Body of pancreas (tissue), 4 donors: Measurements from ENCODE around the gene ABR. TPM values are rescaled to one million over a fixed set of nuclear protein-coding genes. Genes with fewer than 3 reads are reported as not detected.
"Not testable (repeated sequence)": the region's sequence is repeated elsewhere in the genome, so short reads cannot be mapped to it uniquely, and the experiment has no call there.

Experiments
- ATAC-seq: fragments of 150-250 bp; one replicate; pipeline ENCODE4 v1.9.1; 2016
- DNase-seq, 4 donors: peaks; one replicate each; pipeline ENCODE4 v3.0.0-alpha.2; 2019
- H3K27ac ChIP-seq, 4 donors: fragments of 200-600 bp; sonication (generic); 1 replicate in 3 of 4; 2 replicates in 1 of 4; pipeline versions ENCODE4 v1.5.1 to v1.6.1; 2016 to 2019; ENCODE audit warnings: mild to moderate bottlenecking in 1 of 4, mixed read lengths in 1 of 4, moderate library complexity in 1 of 4
- H3K27me3 ChIP-seq, 2 donors: fragments of 200-600 bp; sonication (generic); one replicate each; pipeline ENCODE4 v1.6.0; 2016; ENCODE audit warnings: mild to moderate bottlenecking in 1 of 2
- H3K36me3 ChIP-seq, 2 donors: fragments of 200-600 bp; sonication (generic); replicated peaks in 1 of 2; 2 replicates each; pipeline ENCODE4 v1.5.1; 2016; ENCODE audit warnings: low read depth in 2 of 2; ENCODE audit not compliant: insufficient read depth in 1 of 2
- H3K4me1 ChIP-seq: fragments of 200-600 bp; sonication (generic); one replicate; pipeline ENCODE4 v1.6.0; 2016
- H3K4me3 ChIP-seq, 2 donors: fragments of 200-600 bp; sonication (generic); 1 replicate in 1 of 2; 2 replicates in 1 of 2; pipeline ENCODE4 v1.5.1; 2016 to 2019
- H3K9me3 ChIP-seq, 3 donors: fragments of 200-600 bp; sonication (generic); 1 replicate in 2 of 3; 2 replicates in 1 of 3; pipeline ENCODE4 v1.5.1; 2016
- POLR2A ChIP-seq, 3 donors: fragments of 450-650 bp; IDR thresholded peaks; one replicate each; pipeline ENCODE4 v1.6.1; 2016; ENCODE audit warnings: antibody characterized with exemption in 3 of 3, mild to moderate bottlenecking in 2 of 3
- WGBS, 2 donors: methylation state at CpG; one replicate each; pipeline ENCODE4 v1.1.5; 2017; 5-methylcytosine and 5-hydroxymethylcytosine counted together
- intact Hi-C: fragments of 100-400 bp; cut with DNase I; formaldehyde crosslinking; loops from one replicate; pipeline ENCODE4 v1.15.1; 2023
- total RNA-seq, 2 donors: library from RNA; depleted of rRNA; stranded (reverse); fragments of >200 nt; gene quantifications; one replicate each; pipeline ENCODE4 v1.1.0, GENCODE V29; 2016
- TF ChIP-seq, protein P1 (sequence below), 7 experiments: fragments of 450-650 bp in 4 of 7; fragments of 200-600 bp in 3 of 7; sonication (generic) in 3 of 7; IDR thresholded peaks; one replicate each; pipeline ENCODE4 v1.5.1; 2016 to 2019; ENCODE audit warnings: antibody characterized with exemption in 7 of 7

The ABR gene
- total RNA-seq, 2 donors from 2014 or later = 32.4 to 46.8 TPM

DNA sequence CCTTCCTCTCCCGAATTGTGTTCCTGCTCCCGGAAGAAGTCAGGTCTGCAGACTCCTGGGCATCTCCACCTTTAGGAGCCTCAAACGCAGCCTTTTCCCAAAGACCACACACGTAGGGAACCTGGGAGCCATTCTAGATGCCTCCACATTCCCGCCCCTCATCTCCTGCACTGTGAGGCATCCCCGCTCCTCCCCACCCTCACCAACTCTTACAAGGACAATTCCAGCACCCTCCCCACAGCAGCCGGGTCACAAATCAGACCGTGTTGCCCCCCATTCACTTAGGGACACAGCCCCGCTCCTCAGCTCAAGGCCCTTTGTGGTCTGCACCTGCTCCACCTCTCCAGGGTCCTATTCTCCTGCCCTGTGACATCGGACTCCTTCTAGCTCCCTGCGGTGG lies 49.6 kb downstream of the ABR start:
- H3K4me3 ChIP-seq = no peak overlapping the region
- 60 to 64% methylated on average over 10 to 11 of the region's 11 CpGs for WGBS, 2 donors
- TF ChIP-seq, protein P1, sequence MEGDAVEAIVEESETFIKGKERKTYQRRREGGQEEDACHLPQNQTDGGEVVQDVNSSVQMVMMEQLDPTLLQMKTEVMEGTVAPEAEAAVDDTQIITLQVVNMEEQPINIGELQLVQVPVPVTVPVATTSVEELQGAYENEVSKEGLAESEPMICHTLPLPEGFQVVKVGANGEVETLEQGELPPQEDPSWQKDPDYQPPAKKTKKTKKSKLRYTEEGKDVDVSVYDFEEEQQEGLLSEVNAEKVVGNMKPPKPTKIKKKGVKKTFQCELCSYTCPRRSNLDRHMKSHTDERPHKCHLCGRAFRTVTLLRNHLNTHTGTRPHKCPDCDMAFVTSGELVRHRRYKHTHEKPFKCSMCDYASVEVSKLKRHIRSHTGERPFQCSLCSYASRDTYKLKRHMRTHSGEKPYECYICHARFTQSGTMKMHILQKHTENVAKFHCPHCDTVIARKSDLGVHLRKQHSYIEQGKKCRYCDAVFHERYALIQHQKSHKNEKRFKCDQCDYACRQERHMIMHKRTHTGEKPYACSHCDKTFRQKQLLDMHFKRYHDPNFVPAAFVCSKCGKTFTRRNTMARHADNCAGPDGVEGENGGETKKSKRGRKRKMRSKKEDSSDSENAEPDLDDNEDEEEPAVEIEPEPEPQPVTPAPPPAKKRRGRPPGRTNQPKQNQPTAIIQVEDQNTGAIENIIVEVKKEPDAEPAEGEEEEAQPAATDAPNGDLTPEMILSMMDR (IDR thresholded peaks at IDR 0.05) = no peak
- TF ChIP-seq POLR2A (IDR thresholded peaks at IDR 0.05) = no peak
- no peaks in the 10 kb centered on the region for H3K36me3 ChIP-seq
- H3K27ac ChIP-seq = no peak overlapping the region
- ATAC-seq (no peak), DNase-seq (no peak)
- no peaks in the 10 kb centered on the region for H3K4me1 ChIP-seq
- peaks cover 0 to 6% (median 0%) of the 10 kb centered on the region in 3 donors for H3K9me3 ChIP-seq
- intact Hi-C loops = no loop called here
- H3K27me3 ChIP-seq = no peaks in the 10 kb centered on the region

DNA sequence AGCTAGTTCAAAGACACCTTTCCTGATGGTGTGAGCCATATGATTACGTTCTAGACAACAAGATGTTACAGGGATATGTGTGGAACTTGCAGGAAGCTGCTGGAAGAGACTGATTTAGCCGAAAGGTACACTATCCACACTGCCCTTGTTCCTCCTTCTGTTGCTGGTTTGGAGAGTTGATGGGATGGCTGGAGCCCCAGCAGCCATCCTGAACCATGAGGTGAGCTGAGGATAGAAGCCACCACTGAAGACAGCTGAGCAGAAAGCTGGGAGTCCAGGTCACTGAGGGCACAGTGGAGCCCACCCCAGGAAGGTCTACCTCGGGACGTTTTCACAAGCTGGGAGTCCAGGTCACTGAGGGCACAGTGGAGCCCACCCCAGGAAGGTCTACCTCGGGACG lies 51.3 kb downstream of the ABR start:
- WGBS, 2 donors = 83 to 84% methylated on average over 4 to 6 of the region's 6 CpGs
- not testable (repeated sequence) for ATAC-seq, H3K9me3 ChIP-seq, H3K4me3 ChIP-seq, H3K4me1 ChIP-seq, H3K27me3 ChIP-seq, H3K27ac ChIP-seq, DNase-seq, H3K36me3 ChIP-seq
- intact Hi-C loops = loop anchor here (5.0 kb wide), 1 partner anchor 54 kb away; no protein-coding TSS in a partner anchor

DNA sequence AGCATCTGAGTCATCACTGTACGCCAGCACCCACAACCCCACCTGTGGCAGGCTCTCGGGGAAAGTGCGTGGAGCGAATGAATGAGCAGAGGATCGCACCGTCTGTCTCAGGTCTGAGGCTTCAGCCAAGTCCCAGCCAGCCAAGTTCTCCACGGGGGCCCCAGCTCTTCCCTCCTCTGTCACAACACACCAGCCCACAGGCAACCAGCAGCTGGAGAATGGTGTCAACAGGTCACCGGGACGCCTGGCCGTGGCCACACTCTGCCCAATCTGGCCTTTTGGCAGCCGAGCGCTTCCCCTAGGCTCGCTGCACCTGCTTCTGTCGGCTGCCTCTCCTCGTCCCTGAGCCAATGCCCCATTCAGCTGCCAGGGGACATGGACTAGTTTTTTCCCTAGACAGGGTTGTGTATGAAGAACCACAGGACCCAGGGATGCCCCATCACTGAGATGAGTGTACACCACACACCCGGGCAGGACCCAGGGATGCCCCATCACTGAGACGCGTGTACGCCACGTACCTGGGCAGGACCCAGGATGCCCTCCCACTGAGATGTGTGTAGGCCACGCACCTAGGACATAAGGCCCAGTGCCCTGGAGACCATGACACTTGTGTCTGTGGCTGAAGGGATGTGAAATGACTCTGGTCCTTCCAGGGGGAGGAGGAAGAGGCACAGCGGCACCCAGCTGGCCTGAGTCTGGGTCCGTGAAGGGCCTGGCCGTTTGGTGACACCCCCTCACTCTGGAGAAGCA lies 52.8 kb downstream of the ABR start:
- intact Hi-C loops = loop anchor here (5.0 kb wide), 1 partner anchor 55 kb away; no protein-coding TSS in a partner anchor
- ATAC-seq (no peak), DNase-seq (no peak)
- H3K36me3 ChIP-seq = no peaks in the 10 kb centered on the region
- H3K9me3 ChIP-seq = peaks cover 0 to 6% (median 0%) of the 10 kb centered on the region in 3 donors
- H3K27me3 ChIP-seq = no peaks in the 10 kb centered on the region
- H3K4me3 ChIP-seq = no peak overlapping the region
- H3K4me1 ChIP-seq = peaks cover 18% of the 10 kb centered on the region
- no peak overlapping the region for H3K27ac ChIP-seq
- 75 to 93% methylated on average over 3 to 24 of the region's 24 CpGs for WGBS, 2 donors
- TF ChIP-seq POLR2A (IDR thresholded peaks at IDR 0.05) = no peak
- TF ChIP-seq, protein P1 (IDR thresholded peaks at IDR 0.05) = no peak

DNA sequence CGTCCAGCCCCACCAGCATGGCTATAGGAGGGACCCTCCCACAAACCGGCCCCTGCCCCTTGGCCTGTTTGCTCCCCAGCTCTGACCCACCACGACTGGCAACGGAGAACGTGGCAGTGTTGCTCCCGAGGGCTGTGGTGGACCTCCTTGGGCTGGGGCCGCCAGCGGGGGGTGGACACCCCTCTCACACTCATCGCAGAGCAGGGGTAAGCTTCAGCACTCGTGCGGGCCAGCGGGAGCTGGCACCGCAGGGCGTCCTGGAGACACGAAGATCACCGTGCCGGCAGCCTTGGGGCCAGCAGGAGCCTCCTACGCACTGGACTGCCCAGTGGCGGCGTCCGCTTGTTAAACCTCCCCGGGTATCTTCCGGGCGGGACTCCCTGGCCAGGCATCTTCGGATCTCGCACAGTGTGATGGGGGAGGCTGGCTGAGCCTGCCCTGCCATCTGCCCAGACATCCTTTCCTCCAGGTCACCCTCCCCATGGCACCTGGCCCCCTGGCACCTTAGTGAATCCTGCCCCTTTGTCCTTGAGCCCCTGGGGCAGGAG lies 53.5 kb downstream of the ABR start:
- peaks cover 22% of the 10 kb centered on the region for H3K4me1 ChIP-seq
- no peak overlapping the region for H3K27ac ChIP-seq
- ATAC-seq = no peak
- no peaks in the 10 kb centered on the region for H3K36me3 ChIP-seq
- H3K9me3 ChIP-seq = peaks cover 0 to 6% (median 0%) of the 10 kb centered on the region in 3 donors
- 68 to 80% methylated on average over 1 to 25 of the region's 26 CpGs for WGBS, 2 donors
- no peak for DNase-seq
- no peaks in the 10 kb centered on the region for H3K27me3 ChIP-seq
- H3K4me3 ChIP-seq = no peak overlapping the region
- no peak for TF ChIP-seq POLR2A (IDR thresholded peaks at IDR 0.05)
- intact Hi-C loops = loop anchor here (5.0 kb wide), 1 partner anchor 56 kb away; no protein-coding TSS in a partner anchor

DNA sequence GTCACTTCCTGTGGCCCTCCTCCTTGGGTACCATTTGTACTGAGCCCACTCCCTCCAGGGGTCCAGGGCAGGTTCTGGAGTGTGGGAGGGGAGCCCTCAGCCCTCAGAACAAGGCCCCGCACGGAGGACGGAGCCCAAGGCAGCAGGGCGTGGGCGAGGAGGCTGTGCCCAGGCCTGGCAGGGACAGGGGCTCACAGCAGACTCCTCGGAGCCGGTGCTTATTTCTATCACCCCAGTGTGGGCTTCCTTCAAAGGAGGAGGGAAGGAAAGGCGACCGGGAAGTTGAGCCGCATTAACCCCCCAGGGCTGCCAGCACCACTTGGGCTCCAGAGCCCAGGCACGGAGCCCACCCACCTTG lies 54.0 kb downstream of the ABR start:
- no peaks in the 10 kb centered on the region for H3K36me3 ChIP-seq
- no peak for ATAC-seq
- H3K4me3 ChIP-seq = no peak overlapping the region
- H3K27me3 ChIP-seq = no peaks in the 10 kb centered on the region
- intact Hi-C loops = loop anchor here (5.0 kb wide), 1 partner anchor 57 kb away; no protein-coding TSS in a partner anchor
- no peak overlapping the region for H3K27ac ChIP-seq
- peaks cover 0 to 6% (median 0%) of the 10 kb centered on the region in 3 donors for H3K9me3 ChIP-seq
- no peak for DNase-seq
- no peak for TF ChIP-seq POLR2A (IDR thresholded peaks at IDR 0.05)
- TF ChIP-seq, protein P1 (IDR thresholded peaks at IDR 0.05) = no peak
- peaks cover 22% of the 10 kb centered on the region for H3K4me1 ChIP-seq
- WGBS, 2 donors = 69 to 96% methylated on average over 4 to 11 of the region's 11 CpGs
